Endodermal cell (in vitro differentiated cells): ENCODE data around the gene COX10. TPM values are rescaled to one million over a fixed set of nuclear protein-coding genes. Genes with fewer than 3 reads are reported as not detected.

Experiments used
- DNase-seq: peaks from one replicate; pipeline ENCODE4 v3.0.0-alpha.2; 2017
- H3K27ac ChIP-seq: 2 replicates; pipeline ENCODE4 v1.5.1; 2013; ENCODE audit warnings: mild to moderate bottlenecking, low read depth, low read length, moderate library complexity
- H3K27me3 ChIP-seq: 2 replicates; pipeline ENCODE4 v1.6.1; 2013; ENCODE audit warnings: mild to moderate bottlenecking, low read length, moderate library complexity; ENCODE audit not compliant: insufficient read depth, control insufficient read depth, poor library complexity, severe bottlenecking
- H3K36me3 ChIP-seq: 2 replicates; pipeline ENCODE4 v1.7.0; 2013; ENCODE audit warnings: mild to moderate bottlenecking, low read length, moderate library complexity; ENCODE audit not compliant: control insufficient read depth, insufficient read depth
- H3K4me1 ChIP-seq: one replicate; pipeline ENCODE4 v1.7.0; 2013; ENCODE audit warnings: low read length; ENCODE audit not compliant: control insufficient read depth, insufficient read depth
- H3K4me3 ChIP-seq: 2 replicates; pipeline ENCODE4 v1.5.1; 2013; ENCODE audit warnings: mild to moderate bottlenecking, low read length, moderate library complexity
- H3K9ac ChIP-seq: 2 replicates; pipeline ENCODE4 v1.6.1; 2013; ENCODE audit warnings: mild to moderate bottlenecking, low read length, moderate library complexity; ENCODE audit not compliant: poor library complexity, severe bottlenecking; ENCODE audit errors: extremely low read depth
- H3K9me3 ChIP-seq: 2 replicates; pipeline ENCODE4 v1.6.1; 2013; ENCODE audit warnings: mild to moderate bottlenecking, low read length, moderate library complexity; ENCODE audit not compliant: control insufficient read depth
- H3K27ac Mint-ChIP-seq: 2 replicates; pipeline ENCODE4 v1.8.0; 2020; ENCODE audit warnings: mixed read lengths
- H3K27me3 Mint-ChIP-seq: 2 replicates; pipeline ENCODE4 v1.8.0; 2021; ENCODE audit warnings: mild to moderate bottlenecking, mixed read lengths; ENCODE audit not compliant: insufficient read depth
- H3K36me3 Mint-ChIP-seq: 2 replicates; pipeline ENCODE4 v1.8.0; 2020; ENCODE audit warnings: low read depth, mixed read lengths
- H3K4me1 Mint-ChIP-seq: 2 replicates; pipeline ENCODE4 v1.8.0; 2020; ENCODE audit warnings: mixed read lengths
- H3K4me3 Mint-ChIP-seq: 2 replicates; pipeline ENCODE4 v1.8.0; 2020; ENCODE audit warnings: mild to moderate bottlenecking, moderate library complexity, mixed read lengths
- H3K9me3 Mint-ChIP-seq: 2 replicates; pipeline ENCODE4 v1.8.0; 2020; ENCODE audit warnings: mild to moderate bottlenecking, mixed read lengths
- WGBS, 2 experiments: methylation state at CpG; one replicate each; pipeline versions ENCODE4 v1.1.5 to v1.1.7; 2013; ENCODE audit warnings: missing lambda C conversion rate in 2 of 2, mixed read lengths in 1 of 2; ENCODE audit not compliant: insufficient coverage in 1 of 2, insufficient read length in 1 of 2; 5-methylcytosine and 5-hydroxymethylcytosine counted together
- total RNA-seq, 2 donors: library from RNA; stranded (reverse); fragmentation: NEBNext Ultra II Directional in 1 of 2; extraction: Animal tissue kit (Norgen Biotek cat#: 25700) in 1 of 2; gene quantifications; 2 replicates in 1 of 2; 3 replicates in 1 of 2; pipeline ENCODE4 v1.2.1, GENCODE V29; 2021
- TF ChIP-seq, protein P1 (sequence below): fragments of 200-600 bp; sonication (generic); conservative IDR thresholded peaks from 2 replicates; pipeline ENCODE4 v1.5.0; 2021; ENCODE audit warnings: antibody characterized with exemption, mild to moderate bottlenecking

Gene COX10
- total RNA-seq, 2 donors from 2014 or later = 15.0 to 15.4 TPM

DNA sequence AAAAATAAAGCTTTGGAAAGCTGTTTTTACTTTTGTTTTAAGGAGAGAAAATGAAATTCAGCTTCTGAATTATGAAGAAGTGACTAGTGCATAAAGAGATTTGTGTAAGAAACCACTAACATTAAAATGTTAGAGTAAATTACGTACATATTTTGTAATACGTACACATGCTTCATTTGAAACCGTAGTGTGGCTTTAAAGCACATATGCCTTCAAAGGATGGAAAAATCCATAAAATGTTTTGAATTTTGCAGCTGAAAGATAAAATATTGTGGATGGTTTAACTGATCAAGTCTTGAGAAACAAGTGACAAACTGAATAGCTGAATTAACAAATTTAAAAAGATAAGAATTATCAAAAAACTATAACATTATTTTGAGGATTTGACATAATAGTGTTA, 35.4 kb downstream of the COX10 start:
- TF ChIP-seq, protein P1, sequence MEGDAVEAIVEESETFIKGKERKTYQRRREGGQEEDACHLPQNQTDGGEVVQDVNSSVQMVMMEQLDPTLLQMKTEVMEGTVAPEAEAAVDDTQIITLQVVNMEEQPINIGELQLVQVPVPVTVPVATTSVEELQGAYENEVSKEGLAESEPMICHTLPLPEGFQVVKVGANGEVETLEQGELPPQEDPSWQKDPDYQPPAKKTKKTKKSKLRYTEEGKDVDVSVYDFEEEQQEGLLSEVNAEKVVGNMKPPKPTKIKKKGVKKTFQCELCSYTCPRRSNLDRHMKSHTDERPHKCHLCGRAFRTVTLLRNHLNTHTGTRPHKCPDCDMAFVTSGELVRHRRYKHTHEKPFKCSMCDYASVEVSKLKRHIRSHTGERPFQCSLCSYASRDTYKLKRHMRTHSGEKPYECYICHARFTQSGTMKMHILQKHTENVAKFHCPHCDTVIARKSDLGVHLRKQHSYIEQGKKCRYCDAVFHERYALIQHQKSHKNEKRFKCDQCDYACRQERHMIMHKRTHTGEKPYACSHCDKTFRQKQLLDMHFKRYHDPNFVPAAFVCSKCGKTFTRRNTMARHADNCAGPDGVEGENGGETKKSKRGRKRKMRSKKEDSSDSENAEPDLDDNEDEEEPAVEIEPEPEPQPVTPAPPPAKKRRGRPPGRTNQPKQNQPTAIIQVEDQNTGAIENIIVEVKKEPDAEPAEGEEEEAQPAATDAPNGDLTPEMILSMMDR = no peak
- Mint-ChIP-seq H3K36me3 (no peaks in the 10 kb centered on the region), H3K4me1 (no peaks in the 10 kb centered on the region), H3K4me3 (no peak overlapping the region), H3K27ac (no peak overlapping the region), H3K9me3 (no peaks in the 10 kb centered on the region), H3K27me3 (no peaks in the 10 kb centered on the region)
- Histone ChIP-seq H3K36me3 (peaks cover 11% of the 10 kb centered on the region), H3K4me3 (no peak overlapping the region), H3K27ac (no peak overlapping the region), H3K9me3 (no peaks in the 10 kb centered on the region), H3K4me1 (no peaks in the 10 kb centered on the region), H3K9ac (no peak overlapping the region), H3K27me3 (no peaks in the 10 kb centered on the region)
- DNase-seq = no peak
- 44 to 67% methylated on average over 2 to 3 of the region's 3 CpGs for WGBS, 2 experiments

GRCh38 chr17:14107889-14108288, 38.6 kb downstream of the COX10 start:
- no peak for DNase-seq
- Mint-ChIP-seq H3K36me3 (no peaks in the 10 kb centered on the region), H3K27ac (no peak overlapping the region), H3K4me1 (peaks cover 3% of the 10 kb centered on the region), H3K27me3 (no peaks in the 10 kb centered on the region), H3K9me3 (no peaks in the 10 kb centered on the region), H3K4me3 (no peak overlapping the region)
- Histone ChIP-seq H3K4me3 (no peak overlapping the region), H3K9me3 (no peaks in the 10 kb centered on the region), H3K9ac (no peak overlapping the region), H3K27ac (no peak overlapping the region), H3K27me3 (no peaks in the 10 kb centered on the region), H3K4me1 (no peaks in the 10 kb centered on the region), H3K36me3 (peaks cover 9% of the 10 kb centered on the region)
- TF ChIP-seq, protein P1 = no peak

- no peak overlapping the region for H3K27ac ChIP-seq
- Mint-ChIP-seq H3K4me3 (no peak overlapping the region), H3K36me3 (peaks cover 5% of the 10 kb centered on the region), H3K27me3 (no peaks in the 10 kb centered on the region), H3K9me3 (no peaks in the 10 kb centered on the region), H3K27ac (no peak overlapping the region), H3K4me1 (peaks cover 3% of the 10 kb centered on the region)
- H3K27me3 ChIP-seq = no peaks in the 10 kb centered on the region
- TF ChIP-seq, protein P1 = no peak
- DNase-seq = no peak
- H3K4me1 ChIP-seq = no peaks in the 10 kb centered on the region
- no peaks in the 10 kb centered on the region for H3K36me3 ChIP-seq
- no peak overlapping the region for H3K4me3 ChIP-seq
- 90 to 100% methylated on average over 2 of the region's 2 CpGs for WGBS, 2 experiments
- no peaks in the 10 kb centered on the region for H3K9me3 ChIP-seq
- H3K9ac ChIP-seq = no peak overlapping the region
Measured at GRCh38 chr17:14112407-14112806, 43.1 kb downstream of the COX10 start.
